ENCODE results near the gene UTP18. TPM values are rescaled to one million over a fixed set of nuclear protein-coding genes. Genes with fewer than 3 reads are reported as not detected.

UTP18 gene
- total RNA-seq, 1 donor from 2014 or later, result 35.3 TPM

DNA sequence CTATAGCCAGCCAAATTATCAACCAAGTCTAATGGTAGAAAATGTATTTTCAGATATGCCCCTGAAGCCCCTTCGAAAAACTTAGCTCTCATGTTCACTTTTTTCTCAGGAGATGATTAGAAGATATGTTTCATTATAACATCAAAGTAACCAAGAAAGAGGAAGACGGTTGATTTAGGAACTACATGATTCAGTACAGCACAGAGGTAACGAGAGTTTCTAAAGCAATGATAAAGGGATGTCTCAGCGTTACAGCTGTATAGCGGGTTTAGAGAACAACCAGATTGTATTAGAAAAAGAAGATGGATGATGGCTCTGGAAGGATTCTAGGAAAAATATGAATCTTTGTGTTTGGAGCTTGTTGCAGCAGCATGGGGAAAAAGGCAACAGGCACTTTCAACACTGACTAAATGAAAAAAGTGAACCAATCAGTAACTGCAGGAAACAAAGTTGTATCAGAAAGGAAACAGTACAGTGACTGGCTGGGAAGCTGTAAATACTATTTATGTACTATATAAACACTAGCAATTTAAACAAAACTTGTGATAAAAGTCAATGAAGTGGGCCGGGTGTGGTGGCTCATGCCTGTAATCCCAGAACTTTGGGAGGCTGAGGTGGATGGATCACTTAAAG lies 22.0 kb upstream of the UTP18 start:
- peaks cover 3% of the 10 kb centered on the region for H3K4me1 Mint-ChIP-seq (ENCODE audit: low read depth)
- TF ChIP-seq CTCF (IDR thresholded peaks at IDR 0.05; ENCODE audit: unreplicated experiment), result no peak
- H3K36me3 Mint-ChIP-seq (ENCODE audit: insufficient read depth), result peaks cover 34% of the 10 kb centered on the region
- no peak overlapping the region for H3K27ac Mint-ChIP-seq
- H3K9me3 Mint-ChIP-seq (ENCODE audit: low read depth), result no peaks in the 10 kb centered on the region
- H3K27me3 Mint-ChIP-seq, result no peaks in the 10 kb centered on the region
- no peak overlapping the region for H3K4me3 Mint-ChIP-seq (ENCODE audit: low read depth)
- no peak for DNase-seq (ENCODE audit: low spot score, unreplicated experiment)

DNA sequence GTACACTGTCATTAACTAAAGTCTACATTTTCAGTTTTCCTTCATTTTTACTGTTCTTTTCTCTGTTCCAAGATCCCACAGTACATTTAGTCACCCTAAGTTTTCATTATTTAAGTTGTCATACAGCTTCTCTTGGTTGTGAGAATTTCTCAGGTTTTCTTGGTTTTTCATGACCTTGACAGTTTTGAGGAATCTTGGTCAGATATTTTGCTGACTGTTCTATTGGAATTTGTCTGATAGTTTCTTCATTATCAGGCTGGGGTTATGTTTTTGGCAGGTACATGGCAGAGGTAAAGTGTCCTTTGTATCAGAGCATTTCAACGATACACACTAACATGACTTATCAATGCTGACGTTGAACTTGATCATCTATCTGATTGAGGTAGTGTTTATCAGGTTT lies 20.1 kb upstream of the UTP18 start:
- Mint-ChIP-seq H3K27me3 (no peaks in the 10 kb centered on the region), H3K36me3 (ENCODE audit: insufficient read depth) (peaks cover 28% of the 10 kb centered on the region), H3K27ac (no peak overlapping the region), H3K4me1 (ENCODE audit: low read depth) (no peaks in the 10 kb centered on the region), H3K4me3 (ENCODE audit: low read depth) (no peak overlapping the region), H3K9me3 (ENCODE audit: low read depth) (no peaks in the 10 kb centered on the region)
- DNase-seq (ENCODE audit: low spot score, unreplicated experiment), result no peak
- no peak for TF ChIP-seq CTCF (IDR thresholded peaks at IDR 0.05; ENCODE audit: unreplicated experiment)

GRCh38 chr17:51244041-51244440 lies 16.3 kb upstream of the UTP18 start:
- TF ChIP-seq CTCF (IDR thresholded peaks at IDR 0.05; ENCODE audit: unreplicated experiment), result no peak
- peaks cover 16% of the 10 kb centered on the region for H3K36me3 Mint-ChIP-seq (ENCODE audit: insufficient read depth)
- H3K27ac Mint-ChIP-seq, result peak overlapping the region; percentile 35
- no peaks in the 10 kb centered on the region for H3K27me3 Mint-ChIP-seq
- H3K9me3 Mint-ChIP-seq (ENCODE audit: low read depth), result peaks cover 2% of the 10 kb centered on the region
- no peak for DNase-seq (ENCODE audit: low spot score, unreplicated experiment)
- H3K4me1 Mint-ChIP-seq (ENCODE audit: low read depth), result no peaks in the 10 kb centered on the region
- H3K4me3 Mint-ChIP-seq (ENCODE audit: low read depth), result no peak overlapping the region

GRCh38 chr17:51245535-51245934 lies 14.8 kb upstream of the UTP18 start:
- H3K4me1 Mint-ChIP-seq (ENCODE audit: low read depth), result no peaks in the 10 kb centered on the region
- H3K27me3 Mint-ChIP-seq, result no peaks in the 10 kb centered on the region
- no peak for TF ChIP-seq CTCF (IDR thresholded peaks at IDR 0.05; ENCODE audit: unreplicated experiment)
- peaks cover 18% of the 10 kb centered on the region for H3K36me3 Mint-ChIP-seq (ENCODE audit: insufficient read depth)
- DNase-seq (ENCODE audit: low spot score, unreplicated experiment), result no peak
- no peak overlapping the region for H3K4me3 Mint-ChIP-seq (ENCODE audit: low read depth)
- H3K9me3 Mint-ChIP-seq (ENCODE audit: low read depth), result peaks cover 9% of the 10 kb centered on the region
- H3K27ac Mint-ChIP-seq, result no peak overlapping the region

- no peak overlapping the region for H3K27ac Mint-ChIP-seq
- no peak for TF ChIP-seq CTCF (IDR thresholded peaks at IDR 0.05; ENCODE audit: unreplicated experiment)
- H3K4me1 Mint-ChIP-seq (ENCODE audit: low read depth), result peaks cover 2% of the 10 kb centered on the region
- H3K27me3 Mint-ChIP-seq, result no peaks in the 10 kb centered on the region
- H3K9me3 Mint-ChIP-seq (ENCODE audit: low read depth), result peaks cover 17% of the 10 kb centered on the region
- H3K4me3 Mint-ChIP-seq (ENCODE audit: low read depth), result no peak overlapping the region
- H3K36me3 Mint-ChIP-seq (ENCODE audit: insufficient read depth), result peaks cover 47% of the 10 kb centered on the region
- DNase-seq (ENCODE audit: low spot score, unreplicated experiment), result no peak
Observed at GRCh38 chr17:51250314-51250840, 10.0 kb upstream of the UTP18 start.
